Measurements from ENCODE around the gene NT5DC1.

Gene NT5DC1

DNA sequence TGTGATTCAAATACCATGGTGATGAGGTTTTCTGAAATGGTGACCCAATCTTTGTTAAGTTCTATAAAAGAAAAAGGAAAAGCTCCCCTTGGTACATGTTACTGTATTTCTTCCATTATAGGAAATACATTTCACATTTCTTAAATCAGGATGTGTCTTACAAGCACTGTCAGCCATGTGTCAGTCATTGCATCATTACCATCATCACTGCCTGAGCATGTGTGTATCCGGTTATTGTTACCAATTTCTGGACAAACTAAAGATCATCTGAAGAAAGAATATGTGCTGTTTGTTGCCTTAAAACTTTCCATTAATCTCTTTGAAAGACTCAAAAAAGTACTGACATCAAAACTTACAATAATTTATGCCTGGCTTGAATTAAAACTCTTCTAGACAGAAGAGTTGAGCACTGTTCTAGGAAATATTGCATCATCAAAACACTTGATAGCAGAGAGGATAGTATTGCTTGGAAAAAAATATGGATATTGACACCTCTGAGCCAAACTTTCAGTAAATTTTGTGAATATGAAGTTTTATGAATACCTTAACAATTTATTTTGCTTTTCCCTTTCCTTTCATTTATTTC is 186.2 kb downstream of the NT5DC1 start:
- H3K4me3 ChIP-seq (ENCODE audit: control insufficient read depth, low read depth, low read length), result no peak overlapping the region
- TF ChIP-seq, protein P1, sequence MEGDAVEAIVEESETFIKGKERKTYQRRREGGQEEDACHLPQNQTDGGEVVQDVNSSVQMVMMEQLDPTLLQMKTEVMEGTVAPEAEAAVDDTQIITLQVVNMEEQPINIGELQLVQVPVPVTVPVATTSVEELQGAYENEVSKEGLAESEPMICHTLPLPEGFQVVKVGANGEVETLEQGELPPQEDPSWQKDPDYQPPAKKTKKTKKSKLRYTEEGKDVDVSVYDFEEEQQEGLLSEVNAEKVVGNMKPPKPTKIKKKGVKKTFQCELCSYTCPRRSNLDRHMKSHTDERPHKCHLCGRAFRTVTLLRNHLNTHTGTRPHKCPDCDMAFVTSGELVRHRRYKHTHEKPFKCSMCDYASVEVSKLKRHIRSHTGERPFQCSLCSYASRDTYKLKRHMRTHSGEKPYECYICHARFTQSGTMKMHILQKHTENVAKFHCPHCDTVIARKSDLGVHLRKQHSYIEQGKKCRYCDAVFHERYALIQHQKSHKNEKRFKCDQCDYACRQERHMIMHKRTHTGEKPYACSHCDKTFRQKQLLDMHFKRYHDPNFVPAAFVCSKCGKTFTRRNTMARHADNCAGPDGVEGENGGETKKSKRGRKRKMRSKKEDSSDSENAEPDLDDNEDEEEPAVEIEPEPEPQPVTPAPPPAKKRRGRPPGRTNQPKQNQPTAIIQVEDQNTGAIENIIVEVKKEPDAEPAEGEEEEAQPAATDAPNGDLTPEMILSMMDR (IDR thresholded peaks at IDR 0.05; ENCODE audit: control insufficient read depth, insufficient read depth, low read depth, low read length, missing control alignments), result no peak
- DNase-seq (ENCODE audit: low read depth), result no peak

GRCh38 chr6:116287689-116288282 is 187.1 kb downstream of the NT5DC1 start:
- H3K4me3 ChIP-seq (ENCODE audit: control insufficient read depth, low read depth, low read length), result no peak overlapping the region
- TF ChIP-seq, protein P1 (IDR thresholded peaks at IDR 0.05; ENCODE audit: control insufficient read depth, insufficient read depth, low read depth, low read length, missing control alignments), result peak; percentile 77
- no peak for DNase-seq (ENCODE audit: low read depth)

DNA sequence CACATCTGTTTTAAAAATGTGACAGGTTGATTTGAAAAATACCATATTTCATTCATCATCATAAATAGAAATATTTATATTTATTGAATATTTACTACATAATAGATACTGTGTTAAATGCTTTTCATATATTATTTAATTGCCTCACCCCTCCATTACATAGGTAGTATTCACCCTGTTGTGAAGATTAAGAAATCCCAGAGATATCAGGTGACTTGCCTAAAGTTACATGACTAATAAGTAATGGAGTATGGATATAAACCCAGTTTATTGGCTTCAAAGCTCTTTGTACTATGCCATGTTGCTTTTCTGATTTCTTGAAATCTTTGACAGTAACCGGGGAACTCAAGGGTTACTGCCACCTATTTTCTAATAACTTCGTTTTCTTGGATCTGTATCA is 189.2 kb downstream of the NT5DC1 start:
- TF ChIP-seq, protein P1 (IDR thresholded peaks at IDR 0.05; ENCODE audit: control insufficient read depth, insufficient read depth, low read depth, low read length, missing control alignments), result no peak
- DNase-seq (ENCODE audit: low read depth), result no peak
- no peak overlapping the region for H3K4me3 ChIP-seq (ENCODE audit: control insufficient read depth, low read depth, low read length)

GRCh38 chr6:116290799-116291198 is 190.1 kb downstream of the NT5DC1 start:
- TF ChIP-seq, protein P1 (IDR thresholded peaks at IDR 0.05; ENCODE audit: control insufficient read depth, insufficient read depth, low read depth, low read length, missing control alignments), result no peak

GRCh38 chr6:116291701-116292396 is 191.2 kb downstream of the NT5DC1 start:
- H3K4me3 ChIP-seq (ENCODE audit: control insufficient read depth, low read depth, low read length), result no peak overlapping the region
- no peak for DNase-seq (ENCODE audit: low read depth)
- TF ChIP-seq, protein P1 (IDR thresholded peaks at IDR 0.05; ENCODE audit: control insufficient read depth, insufficient read depth, low read depth, low read length, missing control alignments), result no peak

More at GRCh38 chr6:116290799-116291198, 190.1 kb downstream of the NT5DC1 start:
- H3K4me3 ChIP-seq (ENCODE audit: control insufficient read depth, low read depth, low read length), result no peak overlapping the region
- no peak for DNase-seq (ENCODE audit: low read depth)

DNA sequence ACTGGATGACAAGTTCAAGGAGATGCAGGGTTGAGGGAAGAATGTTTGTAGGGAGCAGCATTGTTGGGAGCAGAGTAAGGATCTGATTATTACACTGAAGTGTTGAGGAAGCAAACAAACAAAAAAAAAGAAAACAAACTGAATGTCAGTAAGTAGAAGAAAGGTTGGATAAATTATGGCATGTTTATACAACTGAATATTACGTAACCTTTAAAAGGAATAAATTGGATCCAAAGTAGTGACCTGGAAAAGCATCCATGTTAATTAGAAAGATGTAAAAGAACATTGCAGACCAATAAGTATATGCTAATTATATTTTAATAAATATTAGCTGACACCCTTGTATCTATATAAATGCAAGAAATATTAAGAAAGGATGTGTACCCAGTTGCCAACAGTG is 191.9 kb downstream of the NT5DC1 start:
- DNase-seq (ENCODE audit: low read depth), result no peak
- TF ChIP-seq, protein P1 (IDR thresholded peaks at IDR 0.05; ENCODE audit: control insufficient read depth, insufficient read depth, low read depth, low read length, missing control alignments), result no peak
- no peak overlapping the region for H3K4me3 ChIP-seq (ENCODE audit: control insufficient read depth, low read depth, low read length)

Data from AG09309 (cell line).